GM19397 (cell line): ENCODE measurements around the gene MAP3K5.

ENCODE experiments used
- ATAC-seq: cut with Tn5 transposase; IDR thresholded peaks from one replicate; pipeline ENCODE4 v1.9.1; 2021; ENCODE audit warnings: mild to moderate bottlenecking, moderate library complexity; ENCODE audit not compliant: unreplicated experiment

MAP3K5 gene

DNA sequence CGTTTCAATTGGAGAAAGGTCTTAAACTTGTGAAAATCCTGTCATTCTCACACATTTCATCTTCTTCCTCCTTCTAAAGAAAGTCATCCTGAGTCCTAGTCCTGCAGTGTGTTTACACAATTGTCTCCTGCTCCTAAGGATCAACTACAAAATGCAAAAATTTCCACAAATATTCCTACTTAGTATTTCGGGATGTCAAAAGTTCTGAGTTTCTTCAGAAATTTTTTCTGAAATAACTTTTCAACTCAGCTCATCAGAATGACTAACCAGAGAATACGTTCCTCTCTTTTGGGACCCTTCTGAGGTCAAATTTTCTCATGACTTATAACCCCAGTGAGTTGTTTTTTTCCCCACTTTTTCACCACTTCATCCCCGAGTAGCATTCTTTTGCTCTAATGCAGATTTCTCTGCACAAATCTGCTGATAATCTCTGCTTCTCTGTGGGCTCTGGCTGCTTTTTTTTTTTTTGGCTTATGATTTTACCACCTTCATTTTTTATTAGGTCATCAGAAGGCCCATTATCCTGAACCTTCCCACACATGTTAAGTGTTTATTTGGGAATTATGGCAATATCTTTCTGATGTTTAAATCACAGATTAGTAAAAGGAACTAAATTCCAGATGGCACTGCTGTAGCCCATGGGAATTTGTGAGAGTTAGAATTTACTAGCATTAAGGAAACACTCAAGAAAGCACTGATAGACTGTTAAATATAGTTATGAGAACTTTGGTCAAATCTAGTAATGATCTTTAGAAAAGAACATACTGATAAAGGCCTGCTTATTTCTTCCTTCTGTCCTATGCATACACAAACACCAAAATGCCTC is 41.4 kb downstream of the MAP3K5 start:
- no peak for ATAC-seq

- no peak for ATAC-seq
Measured at GRCh38 chr6:136749359-136749997, 42.8 kb downstream of the MAP3K5 start.

- no peak for ATAC-seq
Measured at GRCh38 chr6:136747507-136747906, 44.8 kb downstream of the MAP3K5 start.

DNA sequence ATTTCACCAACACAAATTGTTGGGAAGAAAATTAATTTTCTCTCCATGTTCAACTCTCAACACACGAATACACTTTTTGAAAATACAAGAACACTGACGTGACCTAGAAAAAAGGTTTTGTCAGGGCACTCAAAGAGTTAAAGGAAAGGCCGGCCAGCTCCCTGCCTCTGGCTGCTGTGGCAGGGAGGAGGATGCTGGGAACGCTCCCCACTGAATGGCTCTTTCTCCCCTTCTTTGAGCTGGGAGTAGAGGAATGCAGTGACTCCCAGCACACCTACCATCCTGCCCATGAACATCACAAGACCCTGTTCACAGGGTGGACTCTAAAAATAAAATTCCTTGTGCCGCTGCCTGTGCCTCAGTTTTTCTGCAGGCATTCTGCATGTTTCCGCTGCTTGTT is 47.0 kb downstream of the MAP3K5 start:
- no peak for ATAC-seq

- ATAC-seq, result no peak
Measured at GRCh38 chr6:136744889-136745288, 47.4 kb downstream of the MAP3K5 start.

DNA sequence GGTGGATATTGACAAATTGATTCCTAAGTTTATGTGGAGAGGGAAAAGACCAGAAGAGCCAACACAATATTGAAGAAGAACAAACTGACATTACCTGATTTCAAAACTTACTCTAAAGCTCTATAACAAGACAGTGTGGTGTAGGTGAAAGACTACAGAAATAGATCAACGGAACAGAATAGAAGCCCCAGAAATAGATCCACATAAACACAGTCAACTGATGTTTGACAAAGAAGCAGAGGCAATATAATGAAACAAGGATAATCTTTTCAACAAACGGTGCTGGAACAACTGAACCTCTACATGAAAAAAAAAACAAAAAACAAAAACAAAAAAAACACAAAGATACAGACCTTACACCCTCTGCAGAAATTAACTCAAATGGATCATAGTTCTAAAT is 50.2 kb downstream of the MAP3K5 start:
- ATAC-seq, result no peak

DNA sequence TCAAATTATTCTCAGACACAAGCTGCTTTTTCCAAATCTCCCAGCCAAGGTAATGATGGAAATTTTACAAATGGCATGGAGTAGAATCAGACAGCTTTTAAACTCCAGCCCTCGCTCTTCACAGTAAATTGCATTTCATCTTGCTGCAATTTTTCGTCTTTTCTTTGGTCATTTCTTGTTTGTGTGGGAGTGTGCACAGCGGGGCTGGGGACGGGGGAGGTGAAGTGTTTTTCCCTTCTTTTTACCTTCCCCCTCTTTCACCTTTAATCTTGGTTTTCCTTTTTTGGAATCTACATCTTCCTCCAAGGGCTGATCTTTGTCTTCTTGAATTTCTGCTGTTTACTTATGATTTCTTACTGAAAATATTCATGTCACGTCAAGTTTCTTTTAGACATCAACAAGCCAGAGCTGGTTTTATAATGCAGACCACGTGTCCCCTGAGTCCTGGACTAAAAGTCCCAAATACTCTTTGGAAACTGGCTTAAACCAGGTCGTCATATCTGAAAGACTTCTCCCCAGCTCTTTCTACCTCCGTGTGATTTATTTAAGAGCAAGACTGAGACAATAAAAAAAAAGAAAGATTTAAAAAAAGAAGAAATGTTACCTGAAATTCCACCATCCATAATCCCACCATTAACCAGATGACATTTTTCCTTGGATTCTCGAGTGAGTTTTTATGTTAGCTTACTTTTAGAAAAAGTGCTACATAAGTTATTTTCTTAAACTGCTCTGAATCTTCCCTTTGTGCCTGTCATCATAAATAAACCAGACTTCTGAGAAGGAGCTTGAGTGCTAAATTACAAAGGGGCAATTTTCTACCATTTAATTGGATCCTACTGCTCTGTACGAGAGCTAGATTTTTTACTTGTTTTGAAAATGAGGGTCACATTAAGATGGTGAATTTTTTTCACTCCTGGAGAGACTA is 52.0 kb downstream of the MAP3K5 start:
- ATAC-seq, result no peak

DNA sequence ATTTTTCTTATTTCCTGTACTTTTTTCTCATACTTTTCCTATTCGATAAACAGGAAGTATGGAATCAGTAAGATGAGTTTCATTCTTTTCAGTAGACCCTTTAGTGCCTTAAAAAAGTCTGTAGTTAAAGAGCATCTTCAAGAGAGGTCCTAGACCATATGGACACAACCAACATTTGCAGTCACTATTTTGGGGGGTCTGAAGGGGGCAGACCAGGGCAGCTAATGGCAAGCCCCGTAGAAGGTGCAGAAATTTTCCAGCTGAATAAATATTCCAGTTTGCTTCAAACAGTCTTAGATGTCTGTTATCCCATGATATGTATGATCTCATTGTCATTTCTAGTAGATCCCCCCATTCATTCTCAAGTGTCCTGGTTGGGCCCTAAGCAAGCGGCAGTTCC is 52.8 kb downstream of the MAP3K5 start:
- ATAC-seq, result no peak

DNA sequence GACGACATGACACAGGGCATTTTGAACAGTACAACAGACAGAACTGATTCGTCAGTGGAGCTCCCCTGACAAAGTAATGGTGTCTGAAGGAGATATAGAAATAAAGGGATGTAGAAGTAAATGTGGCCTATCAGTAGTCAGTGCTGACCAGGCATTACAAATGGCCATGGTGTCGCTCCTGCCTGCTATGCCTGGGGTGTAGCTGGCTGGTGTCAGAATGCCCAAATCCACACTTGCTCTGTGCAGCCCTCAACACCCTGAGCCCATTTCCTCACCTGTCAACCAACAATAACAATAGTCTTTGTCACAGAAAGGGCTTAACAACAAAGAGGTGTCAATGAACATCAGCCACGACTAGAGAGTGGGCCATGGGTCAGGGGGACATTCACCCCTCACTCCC is 53.2 kb downstream of the MAP3K5 start:
- no peak for ATAC-seq

GRCh38 chr6:136738692-136739057 is 53.6 kb downstream of the MAP3K5 start:
- no peak for ATAC-seq

- no peak for ATAC-seq
Measured at GRCh38 chr6:136737871-136738691, 54.2 kb downstream of the MAP3K5 start.

DNA sequence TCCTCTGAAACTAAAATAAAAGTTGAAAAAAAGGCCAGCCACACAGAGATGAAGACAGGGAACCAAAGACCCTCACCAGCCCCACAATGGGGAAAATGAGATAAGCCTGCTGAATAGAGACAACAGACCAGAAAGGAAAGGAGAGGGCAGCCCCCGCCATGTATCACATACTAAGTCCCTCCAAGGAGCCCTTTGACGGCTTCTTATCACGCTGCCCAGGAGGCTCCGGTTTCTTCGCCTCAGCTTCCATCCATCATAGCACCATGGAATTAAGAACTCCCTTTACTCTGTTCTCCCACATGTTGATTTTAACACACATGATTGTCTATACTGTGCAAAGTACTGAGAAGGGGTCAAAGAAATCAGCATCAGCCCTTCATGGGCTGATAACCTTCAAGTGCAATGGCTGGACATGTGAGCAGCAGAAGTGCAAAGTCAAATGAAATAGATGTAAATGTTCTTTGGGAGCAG is 54.9 kb downstream of the MAP3K5 start:
- no peak for ATAC-seq

- no peak for ATAC-seq
Measured at GRCh38 chr6:136736281-136736960, 55.9 kb downstream of the MAP3K5 start.

GRCh38 chr6:136734977-136735376 is 57.3 kb downstream of the MAP3K5 start:
- ATAC-seq, result no peak

DNA sequence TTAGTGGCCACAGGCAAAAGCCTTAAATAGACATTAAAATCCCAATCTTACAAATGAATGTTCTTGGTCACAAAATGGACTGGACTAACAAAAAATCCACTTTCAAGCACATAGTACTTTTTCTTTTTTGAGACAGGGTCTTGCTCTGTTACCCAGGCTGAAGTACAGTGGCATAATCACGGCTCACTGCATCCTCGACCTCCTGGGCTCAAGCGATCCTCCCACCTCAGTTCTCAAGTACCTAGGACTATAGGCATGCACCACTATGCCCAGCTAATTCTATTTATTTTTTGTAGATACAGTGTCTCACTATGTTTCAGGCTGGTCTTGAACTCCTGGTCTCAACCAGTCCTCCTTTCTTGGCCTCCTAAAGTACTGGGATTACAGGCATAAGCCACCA is 59.4 kb downstream of the MAP3K5 start:
- ATAC-seq, result no peak

DNA sequence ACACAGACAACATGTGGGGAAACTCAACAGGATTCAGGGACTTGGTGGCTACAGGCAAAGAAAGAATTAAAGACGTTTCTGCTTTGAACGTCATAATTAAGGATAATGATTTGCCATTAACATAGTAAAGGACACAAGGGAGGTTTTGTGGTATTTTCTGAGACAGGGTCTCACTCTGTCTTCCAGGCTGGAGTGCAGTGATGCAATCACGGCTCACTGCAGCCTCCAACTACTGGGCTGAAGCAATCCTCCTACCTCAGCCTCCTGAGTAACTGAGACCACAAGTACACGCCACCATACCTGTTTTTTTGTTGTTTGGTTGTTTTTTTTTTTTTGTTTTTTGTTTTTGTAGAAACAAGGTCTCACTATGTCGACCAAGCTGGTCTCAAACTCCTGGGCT is 62.4 kb downstream of the MAP3K5 start:
- ATAC-seq, result no peak

DNA sequence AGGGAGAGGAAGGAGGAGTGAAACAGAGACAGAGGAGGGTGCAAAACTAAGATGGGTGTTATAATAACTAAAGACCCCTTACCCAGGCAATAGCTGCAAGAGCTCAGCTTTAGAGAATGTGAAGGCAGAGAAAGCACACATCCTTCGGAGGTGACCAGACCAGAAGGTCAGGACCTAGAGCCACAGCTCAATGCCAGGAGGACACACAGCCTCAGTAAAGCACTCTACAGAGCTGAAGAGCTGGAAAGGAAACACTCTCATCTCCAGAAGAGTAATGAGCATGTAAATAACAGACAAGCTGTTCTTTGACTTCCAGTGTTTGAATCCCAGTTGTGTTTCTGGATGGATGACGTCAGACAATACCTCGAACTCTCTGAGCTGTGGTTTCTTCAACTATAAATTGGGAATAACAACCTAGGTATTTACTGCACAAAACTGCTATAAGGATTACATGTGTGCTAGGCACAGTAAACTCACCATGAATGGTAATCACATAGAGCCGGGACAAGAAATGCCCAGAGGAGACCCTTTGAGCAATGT is 63.2 kb downstream of the MAP3K5 start:
- ATAC-seq, result no peak

DNA sequence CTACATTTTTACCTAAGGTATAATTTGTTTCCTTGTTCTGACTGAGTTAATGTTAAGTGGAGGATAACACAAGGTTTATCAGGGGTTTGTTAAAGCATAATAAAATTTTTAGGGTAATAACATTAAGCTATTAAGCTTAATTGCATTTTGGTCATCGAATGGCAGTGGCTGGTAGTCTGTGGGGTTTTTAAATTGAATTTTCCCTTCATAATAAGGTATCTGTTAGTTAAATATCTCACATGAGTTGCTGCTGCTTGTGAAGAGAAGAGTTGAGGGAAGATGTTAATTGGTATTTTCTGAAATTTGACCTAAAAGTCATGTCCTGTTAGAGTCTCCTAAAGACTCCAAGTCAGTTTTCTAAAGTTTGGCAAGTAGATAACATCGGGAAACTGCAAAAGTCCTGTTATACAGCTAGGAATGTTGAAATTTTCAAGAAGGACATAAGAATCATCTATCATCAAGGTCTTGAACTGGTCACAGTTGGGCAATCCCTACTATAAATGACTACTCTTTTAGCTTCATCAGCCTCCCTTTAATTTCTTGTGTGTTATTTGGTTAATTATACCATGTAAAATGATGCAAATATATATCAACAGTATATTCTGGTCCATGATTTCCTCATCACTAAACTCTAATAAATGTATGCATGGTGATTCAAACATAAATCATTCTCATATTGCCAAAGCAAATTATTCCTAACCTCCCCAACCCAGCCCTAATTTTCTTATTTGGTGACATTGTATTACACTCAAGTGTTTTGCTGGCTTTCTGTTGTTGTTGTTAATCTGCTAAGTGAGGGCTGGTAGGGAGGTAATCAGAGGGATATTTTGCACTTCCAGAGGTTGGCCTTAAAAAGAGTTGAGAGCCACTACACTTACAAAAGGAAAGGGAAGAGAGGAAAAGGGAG is 64.0 kb downstream of the MAP3K5 start:
- no peak for ATAC-seq
